ENCODE results near the gene STMN3.

Gene STMN3

GRCh38 chr20:63690898-63691710, 37.9 kb upstream of the STMN3 start:
- H3K4me3 ChIP-seq (ENCODE audit: low read depth, low read length), result no peak overlapping the region
- no peak for TF ChIP-seq CTCF (IDR thresholded peaks at IDR 0.05; ENCODE audit: low read depth, low read length, missing control alignments)
- no peak for DNase-seq (ENCODE audit: low read depth)

- no peak for DNase-seq (ENCODE audit: low read depth)
- no peak for TF ChIP-seq CTCF (IDR thresholded peaks at IDR 0.05; ENCODE audit: low read depth, low read length, missing control alignments)
These were observed 37.0 kb upstream of the STMN3 start for GRCh38 chr20:63690003-63690897.

GRCh38 chr20:63689046-63690002, 36.1 kb upstream of the STMN3 start:
- no peak overlapping the region for H3K4me3 ChIP-seq (ENCODE audit: low read depth, low read length)
- TF ChIP-seq CTCF (IDR thresholded peaks at IDR 0.05; ENCODE audit: low read depth, low read length, missing control alignments), result no peak
- DNase-seq (ENCODE audit: low read depth), result no peak

More at GRCh38 chr20:63690003-63690897, 37.0 kb upstream of the STMN3 start:
- no peak overlapping the region for H3K4me3 ChIP-seq (ENCODE audit: low read depth, low read length)

- no peak overlapping the region for H3K4me3 ChIP-seq (ENCODE audit: low read depth, low read length)
- no peak for DNase-seq (ENCODE audit: low read depth)
- no peak for TF ChIP-seq CTCF (IDR thresholded peaks at IDR 0.05; ENCODE audit: low read depth, low read length, missing control alignments)
These were observed 35.2 kb upstream of the STMN3 start for GRCh38 chr20:63688228-63689045.

GRCh38 chr20:63687419-63688178, 34.4 kb upstream of the STMN3 start:
- H3K4me3 ChIP-seq (ENCODE audit: low read depth, low read length), result no peak overlapping the region
- no peak for DNase-seq (ENCODE audit: low read depth)
- no peak for TF ChIP-seq CTCF (IDR thresholded peaks at IDR 0.05; ENCODE audit: low read depth, low read length, missing control alignments)

All from GM12864 (cell line).